ENCODE data around the gene TACR2.

DNA sequence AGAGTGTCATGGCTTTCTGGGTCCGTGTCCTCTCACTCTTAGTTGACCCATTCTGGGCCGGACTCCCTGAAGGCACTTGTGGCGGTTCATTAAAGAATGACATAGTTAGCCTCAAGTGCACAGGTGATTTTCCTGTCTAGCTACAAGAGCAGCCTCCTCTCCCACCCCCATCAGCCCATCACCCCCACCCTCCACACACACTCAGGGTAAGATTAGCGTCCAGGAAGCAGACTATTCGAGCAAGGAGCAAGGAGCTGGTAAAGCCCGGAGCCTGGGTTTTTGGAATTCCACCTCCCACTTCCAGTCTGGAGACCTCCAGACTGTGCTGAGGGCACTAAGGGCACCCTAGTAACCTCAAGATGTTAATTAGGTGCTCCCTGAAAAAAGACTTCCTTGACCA lies 39.5 kb downstream of the TACR2 start:
- TF ChIP-seq EZH2 (IDR thresholded peaks at IDR 0.05; ENCODE audit: borderline replicate concordance, low read length), result no peak
- TF ChIP-seq, protein P1, sequence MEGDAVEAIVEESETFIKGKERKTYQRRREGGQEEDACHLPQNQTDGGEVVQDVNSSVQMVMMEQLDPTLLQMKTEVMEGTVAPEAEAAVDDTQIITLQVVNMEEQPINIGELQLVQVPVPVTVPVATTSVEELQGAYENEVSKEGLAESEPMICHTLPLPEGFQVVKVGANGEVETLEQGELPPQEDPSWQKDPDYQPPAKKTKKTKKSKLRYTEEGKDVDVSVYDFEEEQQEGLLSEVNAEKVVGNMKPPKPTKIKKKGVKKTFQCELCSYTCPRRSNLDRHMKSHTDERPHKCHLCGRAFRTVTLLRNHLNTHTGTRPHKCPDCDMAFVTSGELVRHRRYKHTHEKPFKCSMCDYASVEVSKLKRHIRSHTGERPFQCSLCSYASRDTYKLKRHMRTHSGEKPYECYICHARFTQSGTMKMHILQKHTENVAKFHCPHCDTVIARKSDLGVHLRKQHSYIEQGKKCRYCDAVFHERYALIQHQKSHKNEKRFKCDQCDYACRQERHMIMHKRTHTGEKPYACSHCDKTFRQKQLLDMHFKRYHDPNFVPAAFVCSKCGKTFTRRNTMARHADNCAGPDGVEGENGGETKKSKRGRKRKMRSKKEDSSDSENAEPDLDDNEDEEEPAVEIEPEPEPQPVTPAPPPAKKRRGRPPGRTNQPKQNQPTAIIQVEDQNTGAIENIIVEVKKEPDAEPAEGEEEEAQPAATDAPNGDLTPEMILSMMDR (conservative IDR thresholded peaks at IDR 0.05 in 1 of 2, IDR thresholded peaks at IDR 0.05 in 1 of 2; ENCODE audit: extremely low read depth in 1 of 2, insufficient read depth in 1 of 2, low read depth in 1 of 2, low read length in 2 of 2), result no peak

Measured in mammary epithelial cell (primary cell).